Kidney (tissue), 14 donors: ENCODE measurements around the gene SUGCT. TPM values are rescaled to one million over a fixed set of nuclear protein-coding genes. Genes with fewer than 3 reads are reported as not detected.

ENCODE experiments used
- DNase-seq, 5 donors: peaks; one replicate each; pipeline ENCODE4 v3.0.0-alpha.2; 2013 to 2020
- FAIRE-seq: peaks from 2 replicates; lab custom pipeline; 2012; peaks lifted over from hg19 to GRCh38; lab: Jason Lieb, UNC
- H3K27ac ChIP-seq, 2 donors: one replicate each; pipeline ENCODE4 v1.7.0; 2013; ENCODE audit warnings: low read depth in 2 of 2, low read length in 2 of 2, inconsistent platforms in 1 of 2
- H3K27me3 ChIP-seq: one replicate; pipeline ENCODE4 v1.7.1; 2013; ENCODE audit warnings: low read length, inconsistent platforms; ENCODE audit not compliant: control insufficient read depth, insufficient read depth
- H3K36me3 ChIP-seq, 3 donors: one replicate each; pipeline versions ENCODE4 v1.7.0 to v1.7.1; 2013; ENCODE audit warnings: low read length in 3 of 3, control low read depth in 1 of 3, inconsistent platforms in 1 of 3; ENCODE audit not compliant: insufficient read depth in 3 of 3, control insufficient read depth in 2 of 3
- H3K4me1 ChIP-seq, 3 donors: one replicate each; pipeline versions ENCODE4 v1.7.0 to v1.7.1; 2013; ENCODE audit warnings: low read length in 3 of 3, inconsistent platforms in 1 of 3, low read depth in 1 of 3; ENCODE audit not compliant: control insufficient read depth in 2 of 3, insufficient read depth in 2 of 3
- H3K4me3 ChIP-seq, 3 donors: one replicate each; pipeline versions ENCODE4 v1.7.0 to v1.8.1; 2013; ENCODE audit warnings: low read length in 3 of 3, control low read depth in 1 of 3, inconsistent platforms in 1 of 3
- H3K9ac ChIP-seq, 3 donors: one replicate each; pipeline versions ENCODE4 v1.7.0 to v1.7.1; 2013; ENCODE audit warnings: low read length in 3 of 3, control low read depth in 1 of 3, inconsistent platforms in 1 of 3
- H3K9me3 ChIP-seq, 3 donors: one replicate each; pipeline versions ENCODE4 v1.7.0 to v1.7.1; 2013; ENCODE audit warnings: low read length in 3 of 3, control low read depth in 1 of 3, inconsistent platforms in 1 of 3; ENCODE audit not compliant: control insufficient read depth in 2 of 3, insufficient read depth in 1 of 3
- intact Hi-C: fragments of 100-400 bp; cut with DNase I; formaldehyde crosslinking; loops from one replicate; pipeline ENCODE4 v1.11.1; 2022
- polyA plus RNA-seq: library from polyadenylated mRNA; stranded (reverse); fragments of 350-450 nt; fragmentation: Illumina TruSeq; extraction: RNeasy Lipid Tissue Mini Kit (QIAGEN cat#74804); gene quantifications from one replicate; pipeline ENCODE4 v1.2.3, GENCODE V29; 2014; ENCODE audit warnings: low read depth, low replicate concordance; ENCODE audit not compliant: insufficient read depth
- total RNA-seq: library from RNA; stranded (reverse); fragmentation: NEBNext Ultra II Directional; extraction: Animal tissue kit (Norgen Biotek cat#: 25700); gene quantifications from one replicate; pipeline ENCODE4 v1.2.1, GENCODE V29; 2021
- TF ChIP-seq, protein P1 (sequence below): IDR thresholded peaks from 3 replicates; pipeline ENCODE4 v1.5.1; 2012; ENCODE audit warnings: mild to moderate bottlenecking, moderate library complexity, borderline replicate concordance; ENCODE audit not compliant: insufficient read depth; ENCODE audit errors: extremely low read depth
- donor health status: control.
- donor health status: control.
- donor health status: control.
- donor health status: control.
- donor health status: control.
- donor health status: DM: yes; HTN: yes; CAD: no.
- donor health status: Normal renal cell carcinoma (clear cell type).

Gene SUGCT
- total and polyA plus RNA-seq, 2 donors from 2014 or later = 7.6 to 45.1 TPM

GRCh38 chr7:40546616-40547501, 412.1 kb downstream of the SUGCT start:
- Histone ChIP-seq H3K9me3 (no peaks in the 10 kb centered on the region), H3K27ac (no peak overlapping the region), H3K4me1 (peaks cover 0 to 2% (median 0%) of the 10 kb centered on the region in 3 donors), H3K36me3 (no peaks in the 10 kb centered on the region), H3K27me3 (no peaks in the 10 kb centered on the region), H3K9ac (no peak overlapping the region), H3K4me3 (no peak overlapping the region)
- FAIRE-seq (no peak), DNase-seq (no peak)
- intact Hi-C loops = no loop called here
- TF ChIP-seq, protein P1, sequence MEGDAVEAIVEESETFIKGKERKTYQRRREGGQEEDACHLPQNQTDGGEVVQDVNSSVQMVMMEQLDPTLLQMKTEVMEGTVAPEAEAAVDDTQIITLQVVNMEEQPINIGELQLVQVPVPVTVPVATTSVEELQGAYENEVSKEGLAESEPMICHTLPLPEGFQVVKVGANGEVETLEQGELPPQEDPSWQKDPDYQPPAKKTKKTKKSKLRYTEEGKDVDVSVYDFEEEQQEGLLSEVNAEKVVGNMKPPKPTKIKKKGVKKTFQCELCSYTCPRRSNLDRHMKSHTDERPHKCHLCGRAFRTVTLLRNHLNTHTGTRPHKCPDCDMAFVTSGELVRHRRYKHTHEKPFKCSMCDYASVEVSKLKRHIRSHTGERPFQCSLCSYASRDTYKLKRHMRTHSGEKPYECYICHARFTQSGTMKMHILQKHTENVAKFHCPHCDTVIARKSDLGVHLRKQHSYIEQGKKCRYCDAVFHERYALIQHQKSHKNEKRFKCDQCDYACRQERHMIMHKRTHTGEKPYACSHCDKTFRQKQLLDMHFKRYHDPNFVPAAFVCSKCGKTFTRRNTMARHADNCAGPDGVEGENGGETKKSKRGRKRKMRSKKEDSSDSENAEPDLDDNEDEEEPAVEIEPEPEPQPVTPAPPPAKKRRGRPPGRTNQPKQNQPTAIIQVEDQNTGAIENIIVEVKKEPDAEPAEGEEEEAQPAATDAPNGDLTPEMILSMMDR = no peak

GRCh38 chr7:40549372-40550039, 414.7 kb downstream of the SUGCT start:
- H3K4me3 ChIP-seq = no peak overlapping the region
- FAIRE-seq (no peak), DNase-seq (no peak)
- no peaks in the 10 kb centered on the region for H3K9me3 ChIP-seq
- TF ChIP-seq, protein P1 = no peak
- no peaks in the 10 kb centered on the region for H3K36me3 ChIP-seq
- intact Hi-C loops = no loop called here
- no peak overlapping the region for H3K9ac ChIP-seq
- no peaks in the 10 kb centered on the region for H3K4me1 ChIP-seq
- no peaks in the 10 kb centered on the region for H3K27me3 ChIP-seq
- H3K27ac ChIP-seq = no peak overlapping the region

- TF ChIP-seq, protein P1 = no peak
- DNase-seq = peak in 4 of 5 donors; percentile 17 to 67 (median 41)
- Histone ChIP-seq H3K4me1 (no peaks in the 10 kb centered on the region), H3K27me3 (no peaks in the 10 kb centered on the region), H3K9me3 (no peaks in the 10 kb centered on the region), H3K27ac (no peak overlapping the region), H3K36me3 (no peaks in the 10 kb centered on the region), H3K9ac (no peak overlapping the region), H3K4me3 (no peak overlapping the region)
- no peak for FAIRE-seq
- intact Hi-C loops = no loop called here
These were observed 417.1 kb downstream of the SUGCT start for GRCh38 chr7:40551685-40552576.
